Cardiac septum (tissue), 1 donor: ENCODE measurements around the gene MYCN. TPM values are rescaled to one million over a fixed set of nuclear protein-coding genes. Genes with fewer than 3 reads are reported as not detected.
"Not testable (repeated sequence)": the region's sequence is repeated elsewhere in the genome, so short reads cannot be mapped to it uniquely, and the experiment has no call there.

Experiments
- DNase-seq: peaks from one replicate; pipeline ENCODE4 v3.0.0-alpha.2; 2020; ENCODE audit warnings: low spot score
- intact Hi-C: fragments of 100-400 bp; cut with DNase I; formaldehyde crosslinking; loops from one replicate; pipeline ENCODE4 v1.14.0; 2022
- total RNA-seq: library from RNA; stranded (reverse); fragmentation: NEBNext Ultra II Directional; extraction: Animal tissue kit (Norgen Biotek cat#: 25700); gene quantifications from one replicate; pipeline ENCODE4 v1.2.1, GENCODE V29; 2021
- donor health status: DM: no; HTN: no; CAD: no.

MYCN gene
- total RNA-seq, 1 donor from 2014 or later = 0.43 TPM

GRCh38 chr2:15940661-15941480 lies 521 bp downstream of the MYCN start:
- DNase-seq = no peak
- intact Hi-C loops = loop anchor here (2.0 to 10.0 kb wide), 2 partner anchors 276 to 814 kb away; no protein-coding TSS in a partner anchor

GRCh38 chr2:15941481-15941850 lies 1.1 kb downstream of the MYCN start:
- intact Hi-C loops = loop anchor here (2.0 to 10.0 kb wide), 2 partner anchors 275 to 813 kb away; no protein-coding TSS in a partner anchor
- no peak for DNase-seq

- DNase-seq = no peak
- intact Hi-C loops = loop anchor here (2.0 to 10.0 kb wide), 2 partner anchors 275 to 813 kb away; no protein-coding TSS in a partner anchor
These were observed 1.7 kb downstream of the MYCN start for GRCh38 chr2:15941871-15942710.

- DNase-seq = no peak
- intact Hi-C loops = loop anchor here (10.0 kb wide), 1 partner anchor 812 kb away; no protein-coding TSS in a partner anchor
These were observed 2.5 kb downstream of the MYCN start for GRCh38 chr2:15942711-15943345.

- no peak for DNase-seq
These were observed 3.3 kb downstream of the MYCN start for GRCh38 chr2:15943378-15944280.

DNA sequence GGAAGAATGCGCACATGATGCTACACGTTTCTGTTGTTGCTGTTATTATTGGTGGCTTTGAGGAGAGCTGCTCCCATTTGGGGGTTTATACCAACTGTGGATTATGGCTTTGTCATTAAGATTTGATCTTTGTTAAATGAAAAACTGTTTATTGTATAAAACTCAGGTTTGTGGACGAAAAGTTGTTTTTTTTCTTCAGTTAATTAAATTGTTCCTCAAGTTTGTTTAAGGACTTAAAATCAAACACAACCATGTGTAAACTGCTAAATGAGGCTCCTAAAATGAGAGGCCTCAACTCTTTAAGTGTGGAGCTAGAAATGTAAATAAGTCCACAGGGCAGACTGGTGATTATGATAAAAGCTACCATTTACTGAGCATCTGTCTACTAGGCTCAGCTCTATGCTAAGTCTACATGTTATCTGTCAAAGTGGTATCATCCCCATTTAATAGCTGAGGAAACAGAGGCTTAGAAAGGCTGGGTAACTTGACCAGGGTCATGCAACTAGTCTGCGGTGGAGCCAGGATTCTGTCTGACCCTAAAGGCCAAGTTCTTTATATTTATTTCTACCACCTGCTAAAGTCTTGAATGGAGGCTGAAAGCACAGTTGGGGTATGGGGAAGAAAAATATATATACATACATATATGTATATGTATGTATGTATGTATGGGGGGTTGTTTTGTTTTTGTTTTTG lies 4.1 kb downstream of the MYCN start:
- no peak for DNase-seq
- intact Hi-C loops = loop anchor here (10.0 kb wide), 1 partner anchor 810 kb away; no protein-coding TSS in a partner anchor

More at GRCh38 chr2:15943378-15944280, 3.3 kb downstream of the MYCN start:
- intact Hi-C loops = loop anchor here (10.0 kb wide), 1 partner anchor 811 kb away; no protein-coding TSS in a partner anchor

DNA sequence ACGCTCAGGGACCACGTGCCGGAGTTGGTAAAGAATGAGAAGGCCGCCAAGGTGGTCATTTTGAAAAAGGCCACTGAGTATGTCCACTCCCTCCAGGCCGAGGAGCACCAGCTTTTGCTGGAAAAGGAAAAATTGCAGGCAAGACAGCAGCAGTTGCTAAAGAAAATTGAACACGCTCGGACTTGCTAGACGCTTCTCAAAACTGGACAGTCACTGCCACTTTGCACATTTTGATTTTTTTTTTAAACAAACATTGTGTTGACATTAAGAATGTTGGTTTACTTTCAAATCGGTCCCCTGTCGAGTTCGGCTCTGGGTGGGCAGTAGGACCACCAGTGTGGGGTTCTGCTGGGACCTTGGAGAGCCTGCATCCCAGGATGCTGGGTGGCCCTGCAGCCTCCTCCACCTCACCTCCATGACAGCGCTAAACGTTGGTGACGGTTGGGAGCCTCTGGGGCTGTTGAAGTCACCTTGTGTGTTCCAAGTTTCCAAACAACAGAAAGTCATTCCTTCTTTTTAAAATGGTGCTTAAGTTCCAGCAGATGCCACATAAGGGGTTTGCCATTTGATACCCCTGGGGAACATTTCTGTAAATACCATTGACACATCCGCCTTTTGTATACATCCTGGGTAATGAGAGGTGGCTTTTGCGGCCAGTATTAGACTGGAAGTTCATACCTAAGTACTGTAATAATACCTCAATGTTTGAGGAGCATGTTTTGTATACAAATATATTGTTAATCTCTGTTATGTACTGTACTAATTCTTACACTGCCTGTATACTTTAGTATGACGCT lies 5.8 kb downstream of the MYCN start:
- peak; percentile 44 for DNase-seq
- intact Hi-C loops = loop anchor here (10.0 kb wide), 1 partner anchor 809 kb away; no protein-coding TSS in a partner anchor

- intact Hi-C loops = loop anchor here (10.0 kb wide), 1 partner anchor 808 kb away; no protein-coding TSS in a partner anchor
- DNase-seq = no peak
These were observed 6.6 kb downstream of the MYCN start for GRCh38 chr2:15946983-15947382.

- intact Hi-C loops = loop anchor here (10.0 kb wide), 1 partner anchor 807 kb away; no protein-coding TSS in a partner anchor
- peak; percentile 7 for DNase-seq
These were observed 7.1 kb downstream of the MYCN start for GRCh38 chr2:15947431-15947830.

GRCh38 chr2:15948704-15948957 lies 8.3 kb downstream of the MYCN start:
- intact Hi-C loops = loop anchor here (10.0 kb wide), 1 partner anchor 806 kb away; no protein-coding TSS in a partner anchor
- DNase-seq = no peak

DNA sequence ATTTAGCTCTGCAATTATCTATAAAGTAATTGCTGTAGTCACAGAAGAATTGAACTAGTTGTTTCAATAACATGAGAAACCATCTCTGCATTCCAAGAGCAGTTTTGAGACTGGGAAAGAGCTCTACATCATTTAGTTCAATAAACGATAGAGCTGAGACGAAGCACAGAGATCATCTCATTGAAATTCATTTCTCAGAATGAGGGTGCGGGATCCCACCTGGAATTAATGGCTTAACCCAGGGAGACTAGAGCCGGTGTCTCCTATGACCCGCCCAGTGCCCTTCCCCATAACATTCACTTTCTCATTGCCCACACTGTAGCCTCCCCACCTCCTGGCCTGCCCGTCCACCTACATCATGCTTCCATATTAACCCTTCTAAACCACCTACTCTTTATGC lies 8.8 kb downstream of the MYCN start:
- intact Hi-C loops = loop anchor here (10.0 kb wide), 1 partner anchor 806 kb away; no protein-coding TSS in a partner anchor

DNA sequence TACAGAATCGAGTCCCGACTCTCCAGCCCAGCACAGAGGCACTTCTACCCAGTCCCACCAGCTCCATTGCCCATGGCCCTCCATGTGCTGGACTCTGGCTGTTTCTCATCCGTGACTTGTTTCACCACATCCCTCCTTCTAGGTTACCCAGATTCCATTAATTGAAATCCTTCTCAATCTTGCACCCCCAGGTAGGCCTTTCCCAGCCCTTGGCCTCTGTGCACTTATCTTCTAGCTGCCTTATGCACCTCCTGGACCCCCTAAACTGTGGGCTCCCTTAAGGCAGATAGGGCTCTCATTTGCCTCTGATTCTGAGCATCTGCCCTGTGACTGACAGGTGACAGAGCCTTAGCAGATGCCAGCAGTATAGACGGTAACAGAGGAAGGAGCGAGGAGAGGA lies 9.2 kb downstream of the MYCN start:
- DNase-seq = peak; percentile 64
- intact Hi-C loops = loop anchor here (10.0 kb wide), 1 partner anchor 805 kb away; no protein-coding TSS in a partner anchor

More for the DNA sequence above, 8.8 kb downstream of the MYCN start:
- DNase-seq = no peak

DNA sequence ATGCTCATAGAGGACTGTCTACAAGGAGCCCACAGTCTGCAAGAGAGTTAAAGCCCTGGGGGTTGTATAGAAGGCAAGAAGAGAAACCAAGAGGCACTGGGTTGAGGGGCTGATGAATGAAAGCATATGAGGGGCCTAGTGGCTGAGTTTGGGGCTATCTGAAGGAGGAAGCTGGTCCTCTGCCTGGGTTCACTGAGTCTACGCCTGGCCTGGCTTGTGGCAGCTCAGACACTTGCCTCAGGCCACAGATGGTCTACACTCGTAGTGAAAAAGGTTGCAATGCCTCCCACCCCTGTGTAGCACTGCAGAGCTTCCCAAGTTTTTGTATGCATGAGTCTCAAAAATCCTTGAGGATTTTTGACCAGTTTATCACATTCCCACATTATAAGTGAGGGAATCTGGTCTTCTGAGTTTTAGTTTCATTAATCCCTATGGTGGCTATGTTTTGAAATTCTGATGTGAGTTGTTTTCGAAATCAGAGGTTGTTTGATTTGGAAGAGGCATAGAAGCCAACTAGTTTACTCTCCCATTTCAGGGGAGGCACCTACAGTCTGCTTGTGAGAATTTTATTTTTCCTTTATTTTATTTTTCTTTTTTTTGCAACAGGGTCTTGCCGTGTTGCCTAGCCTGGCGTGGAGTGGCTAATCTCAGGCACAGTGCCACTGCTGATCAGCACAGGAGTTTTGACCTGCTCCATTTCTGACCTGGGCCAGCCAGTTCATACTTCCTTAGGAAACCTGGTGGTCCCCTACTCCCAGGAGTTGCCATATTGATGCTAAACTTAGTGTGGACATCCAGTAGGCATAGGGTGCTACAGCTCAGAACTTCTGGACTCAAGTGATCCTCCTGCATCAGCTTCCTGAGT lies 10.0 kb downstream of the MYCN start:
- DNase-seq = peak; percentile 9
- intact Hi-C loops = no loop called here

DNA sequence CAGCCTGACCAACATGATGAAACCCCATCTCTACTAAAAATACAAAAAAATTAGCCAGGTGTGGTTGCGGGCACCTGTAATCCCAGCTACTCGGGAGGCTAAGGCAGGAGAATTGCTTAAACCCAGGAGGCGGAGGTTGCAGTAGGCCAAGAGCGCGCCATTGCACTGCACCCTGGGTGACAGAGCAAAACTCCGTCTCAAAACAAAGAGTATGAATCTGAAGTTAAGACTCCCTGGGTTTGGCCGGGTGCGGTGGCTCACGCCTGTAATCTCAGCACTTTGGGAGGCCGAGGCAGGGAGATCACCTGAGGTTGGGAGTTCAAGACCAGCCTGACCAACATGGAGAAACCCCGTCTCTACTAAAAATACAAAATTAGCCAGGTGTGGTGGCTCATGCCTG lies 11.6 kb downstream of the MYCN start:
- DNase-seq, intact Hi-C loops: not testable (repeated sequence)

- DNase-seq = no peak
- intact Hi-C loops = no loop called here
These were observed 12.2 kb downstream of the MYCN start for GRCh38 chr2:15952451-15953146.
